DMS153 treated with DMSO at 0.1 percent for 48 hours (cell line): Measurements from ENCODE around the gene PODXL2.
"Not testable (repeated sequence)": the region's sequence is repeated elsewhere in the genome, so short reads cannot be mapped to it uniquely, and the experiment has no call there.

Experiments used
- DNase-seq: peaks from one replicate; lab custom pipeline; 2025; ENCODE audit not compliant: unreplicated experiment; lab: John Stamatoyannopoulos, UW

Gene PODXL2

DNA sequence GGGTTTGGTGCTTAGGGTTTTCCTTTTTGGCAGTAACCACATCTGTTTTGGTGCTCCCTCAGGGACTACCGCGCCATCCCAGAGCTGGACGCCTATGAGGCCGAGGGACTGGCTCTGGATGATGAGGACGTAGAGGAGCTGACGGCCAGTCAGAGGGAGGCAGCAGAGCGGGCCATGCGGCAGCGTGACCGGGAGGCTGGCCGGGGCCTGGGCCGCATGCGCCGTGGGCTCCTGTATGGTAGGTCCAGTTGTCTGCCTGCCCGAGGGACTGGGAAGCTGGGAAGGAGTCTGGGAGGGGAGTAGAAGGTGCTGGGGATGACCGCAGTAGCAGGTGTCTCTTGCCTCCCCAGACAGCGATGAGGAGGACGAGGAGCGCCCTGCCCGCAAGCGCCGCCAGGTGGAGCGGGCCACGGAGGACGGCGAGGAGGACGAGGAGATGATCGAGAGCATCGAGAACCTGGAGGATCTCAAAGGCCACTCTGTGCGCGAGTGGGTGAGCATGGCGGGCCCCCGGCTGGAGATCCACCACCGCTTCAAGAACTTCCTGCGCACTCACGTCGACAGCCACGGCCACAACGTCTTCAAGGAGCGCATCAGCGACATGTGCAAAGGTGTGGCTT lies 24.3 kb upstream of the PODXL2 start:
- no peak for DNase-seq

DNA sequence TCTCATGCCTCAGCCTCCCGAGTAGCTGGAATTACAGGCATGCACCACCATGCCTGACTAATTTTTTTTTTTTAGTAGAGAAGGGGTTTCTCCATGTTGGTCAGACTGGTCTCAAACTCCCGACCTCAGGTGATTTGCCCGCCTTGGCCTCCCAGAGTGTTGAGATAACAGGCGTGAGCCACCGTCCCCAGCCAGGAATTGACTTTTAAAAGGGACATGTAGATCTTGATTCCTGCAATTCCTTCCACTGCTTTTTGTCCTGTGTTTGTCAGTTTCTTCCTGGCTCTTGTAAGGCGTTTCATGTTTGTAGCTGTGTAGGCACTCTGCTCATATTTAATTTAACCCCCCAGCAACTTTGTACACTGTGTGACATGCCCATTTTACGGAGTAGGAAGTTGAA lies 23.4 kb upstream of the PODXL2 start:
- not testable (repeated sequence) for DNase-seq

DNA sequence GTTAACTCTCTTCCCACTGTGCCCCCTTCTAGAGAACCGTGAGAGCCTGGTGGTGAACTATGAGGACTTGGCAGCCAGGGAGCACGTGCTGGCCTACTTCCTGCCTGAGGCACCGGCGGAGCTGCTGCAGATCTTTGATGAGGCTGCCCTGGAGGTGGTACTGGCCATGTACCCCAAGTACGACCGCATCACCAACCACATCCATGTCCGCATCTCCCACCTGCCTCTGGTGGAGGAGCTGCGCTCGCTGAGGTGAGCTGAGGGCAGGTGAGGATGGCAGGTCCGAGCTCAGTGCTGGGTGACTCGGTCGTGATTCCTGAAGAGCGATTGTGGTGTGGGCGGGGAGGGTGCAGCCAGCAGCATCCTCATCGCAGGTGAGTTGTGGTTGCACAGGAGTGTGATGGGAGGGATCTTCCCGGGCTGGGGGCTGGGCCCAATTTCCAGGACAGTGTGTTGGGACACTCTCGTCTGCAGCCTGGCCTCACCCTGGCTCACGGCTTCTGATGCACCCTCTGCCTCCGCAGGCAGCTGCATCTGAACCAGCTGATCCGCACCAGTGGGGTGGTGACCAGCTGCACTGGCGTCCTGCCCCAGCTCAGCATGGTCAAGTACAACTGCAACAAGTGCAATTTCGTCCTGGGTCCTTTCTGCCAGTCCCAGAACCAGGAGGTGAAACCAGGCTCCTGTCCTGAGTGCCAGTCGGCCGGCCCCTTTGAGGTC lies 22.7 kb upstream of the PODXL2 start:
- DNase-seq: no peak

DNA sequence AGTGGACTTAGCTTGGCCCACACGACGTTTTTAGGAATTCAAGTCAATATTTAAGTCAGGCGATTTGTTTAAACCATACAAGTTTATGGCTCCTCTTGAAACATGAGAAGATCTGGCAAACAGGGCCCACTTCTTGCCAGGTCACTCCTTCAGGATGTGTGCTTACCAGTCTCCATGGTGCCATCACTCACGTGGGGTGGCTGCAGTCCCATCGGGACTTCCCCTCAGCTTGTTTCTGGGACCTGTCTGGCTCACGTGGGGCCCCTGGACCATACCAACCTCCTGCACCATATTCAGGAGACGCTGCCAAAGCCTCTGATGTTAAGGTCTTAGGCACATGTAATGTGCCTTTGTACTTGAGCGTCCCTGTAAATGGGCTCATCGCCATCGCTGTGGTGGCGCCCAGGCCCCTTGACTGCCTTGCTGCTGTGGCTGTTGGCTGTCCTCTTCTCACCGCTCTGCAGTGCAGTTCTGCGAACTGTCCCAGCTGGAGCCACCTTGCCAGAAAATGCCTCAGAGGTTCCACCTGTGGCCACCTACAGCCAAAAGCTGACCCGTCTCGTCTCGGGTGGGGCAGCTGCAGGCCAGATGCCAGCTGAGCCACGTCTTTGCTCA lies 21.9 kb upstream of the PODXL2 start:
- no peak for DNase-seq

DNA sequence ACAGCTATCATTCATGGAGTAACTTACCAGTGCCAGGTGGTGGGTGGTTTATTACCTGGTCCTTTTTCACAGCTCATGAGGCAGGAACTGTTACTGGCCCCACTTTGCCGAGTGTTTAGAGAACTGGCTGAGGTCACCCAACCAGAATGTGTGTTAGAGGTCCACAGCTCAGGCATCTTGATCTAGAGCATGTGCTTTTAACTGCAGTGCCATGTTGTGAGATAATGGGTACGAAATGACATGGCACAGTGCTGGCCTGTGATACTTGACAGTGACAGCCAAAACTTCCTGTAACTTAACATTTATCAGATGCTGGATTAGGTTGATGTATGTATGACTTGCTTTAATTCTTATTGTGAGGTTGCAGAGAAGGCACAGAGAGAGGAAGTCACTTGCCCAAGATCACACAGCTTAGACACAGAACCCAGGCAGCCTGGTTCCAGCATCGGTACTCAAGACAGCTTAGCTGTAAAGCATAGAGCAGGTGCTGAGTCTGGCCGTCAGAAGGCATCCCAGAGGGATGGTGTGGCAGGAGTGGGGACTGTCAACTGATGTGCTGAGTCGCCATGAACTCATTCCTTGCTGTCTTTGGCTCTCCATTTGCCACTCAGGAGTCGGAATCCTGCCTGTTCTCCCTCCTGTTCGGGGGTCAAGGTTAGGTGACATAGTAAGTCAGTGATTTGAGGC lies 21.2 kb upstream of the PODXL2 start:
- DNase-seq: no peak

DNA sequence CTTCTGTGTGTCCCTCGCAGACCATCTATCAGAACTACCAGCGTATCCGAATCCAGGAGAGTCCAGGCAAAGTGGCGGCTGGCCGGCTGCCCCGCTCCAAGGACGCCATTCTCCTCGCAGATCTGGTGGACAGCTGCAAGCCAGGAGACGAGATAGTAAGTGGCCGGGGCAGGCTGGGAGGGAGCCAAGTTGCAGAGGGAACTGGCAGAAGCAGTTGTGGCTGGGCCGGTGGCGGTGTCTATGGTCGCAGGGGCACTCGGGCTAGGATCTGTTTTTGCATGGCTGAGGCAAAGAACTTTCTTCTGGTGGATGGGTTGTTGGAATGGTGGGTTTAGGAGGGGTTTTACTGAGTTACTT lies 20.6 kb upstream of the PODXL2 start:
- DNase-seq: no peak

DNA sequence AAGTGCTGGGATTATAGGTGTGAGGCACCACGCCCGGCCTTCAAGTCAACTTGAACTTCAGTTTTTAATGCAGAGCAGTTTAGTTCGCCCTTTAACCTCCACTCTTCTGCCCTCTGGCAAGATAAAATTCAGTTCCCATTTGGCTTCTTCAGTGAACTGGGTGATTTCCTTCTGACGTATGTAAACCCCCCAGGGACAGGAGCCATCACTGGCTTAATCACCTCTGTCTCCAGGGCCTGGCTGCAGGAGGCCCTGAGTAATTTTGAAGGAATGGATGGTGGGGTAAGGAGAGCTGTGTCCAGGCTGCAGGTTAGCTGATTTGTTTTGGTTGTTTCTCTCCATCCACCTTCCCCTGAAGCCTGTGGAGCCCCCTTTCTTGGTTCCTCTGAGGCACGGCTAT lies 18.9 kb upstream of the PODXL2 start:
- DNase-seq: no peak

DNA sequence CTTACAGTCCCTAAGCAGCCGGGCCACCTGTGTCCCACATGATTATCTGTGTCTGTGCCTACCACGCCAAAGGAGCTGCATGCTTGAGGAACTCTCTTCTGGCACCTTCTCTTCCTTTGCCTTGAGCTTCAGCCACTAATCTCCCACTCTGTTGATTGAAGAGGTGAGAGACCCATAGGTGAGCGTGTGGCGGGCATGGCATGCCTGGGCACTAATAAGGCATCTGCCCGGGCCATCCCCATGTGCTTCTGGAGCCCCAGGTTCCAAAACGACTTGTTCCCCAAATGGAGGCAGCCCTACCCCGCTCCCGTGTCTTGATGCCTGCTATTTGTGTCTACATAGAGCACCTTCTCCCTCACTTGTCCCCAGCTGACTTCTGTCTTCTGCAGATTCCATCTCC lies 17.7 kb upstream of the PODXL2 start:
- no peak for DNase-seq

DNA sequence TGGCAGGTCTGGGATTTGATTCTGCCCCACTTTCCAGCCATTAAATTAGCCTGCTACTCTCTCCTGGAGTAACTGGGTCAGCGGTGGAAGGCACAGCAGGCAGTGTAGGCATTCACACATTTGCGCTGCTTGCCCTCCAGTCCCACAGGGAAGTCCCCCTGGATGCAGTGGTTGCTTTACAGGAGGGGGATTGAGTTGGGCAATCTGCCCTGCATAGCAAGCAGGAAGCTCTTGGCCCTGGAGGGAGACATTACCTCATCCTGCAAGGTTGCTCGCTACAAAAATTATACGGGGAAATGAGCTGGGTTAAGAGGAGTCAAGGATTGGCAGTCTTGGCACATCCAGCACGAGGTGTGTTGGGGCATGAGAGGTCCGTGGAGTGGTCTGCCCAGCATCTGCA lies 16.0 kb upstream of the PODXL2 start:
- DNase-seq: no peak

DNA sequence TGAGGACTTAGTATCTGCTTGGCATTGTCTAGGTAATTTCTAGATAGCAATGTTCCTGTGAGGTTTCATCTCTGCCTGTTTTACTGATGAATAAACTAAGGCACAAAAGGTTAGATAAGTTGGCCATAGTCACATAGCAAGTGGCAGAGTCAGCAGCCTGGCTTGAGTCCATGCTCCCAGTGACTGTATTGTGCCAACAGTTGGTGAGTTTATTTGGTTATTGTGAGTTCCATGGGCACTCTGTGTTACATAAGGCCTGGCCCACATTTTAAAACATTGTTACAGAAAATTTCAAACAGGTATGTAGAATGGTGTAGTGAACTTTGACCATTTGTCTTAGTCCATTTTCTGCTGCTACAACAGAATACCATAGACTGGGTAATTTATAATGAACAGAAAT lies 15.6 kb upstream of the PODXL2 start:
- DNase-seq: no peak

DNA sequence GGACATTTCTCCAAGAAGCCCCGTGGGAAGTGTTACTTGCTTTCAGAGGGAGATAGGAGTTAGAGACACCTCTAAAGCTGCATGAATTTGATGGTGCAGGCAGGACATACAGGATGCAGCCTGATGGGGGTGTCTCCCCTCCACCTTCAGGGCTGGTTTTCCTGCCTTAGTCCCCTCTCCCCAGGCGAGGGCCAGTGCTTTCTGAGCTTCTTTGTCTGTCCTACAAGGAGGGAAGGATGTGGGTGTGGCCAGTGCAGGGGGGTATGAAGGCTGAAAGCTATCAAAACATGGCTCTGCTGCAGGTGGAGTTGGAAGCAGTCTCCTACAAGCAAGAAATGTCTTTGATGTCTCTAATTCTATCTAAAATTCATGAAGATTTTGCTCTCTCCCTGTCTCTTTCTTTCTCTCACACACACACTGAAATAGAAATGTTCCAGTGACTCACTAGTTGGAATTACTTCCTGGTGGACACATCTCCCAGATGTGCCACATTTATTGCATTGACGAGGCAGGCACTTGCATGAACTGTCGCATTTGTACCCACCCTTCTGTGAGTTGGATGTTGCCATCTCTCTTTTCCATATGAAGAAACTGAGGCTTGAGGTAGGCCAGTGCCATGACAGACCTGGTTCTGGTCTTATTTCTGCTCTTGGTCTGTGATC lies 13.9 kb upstream of the PODXL2 start:
- no peak for DNase-seq

DNA sequence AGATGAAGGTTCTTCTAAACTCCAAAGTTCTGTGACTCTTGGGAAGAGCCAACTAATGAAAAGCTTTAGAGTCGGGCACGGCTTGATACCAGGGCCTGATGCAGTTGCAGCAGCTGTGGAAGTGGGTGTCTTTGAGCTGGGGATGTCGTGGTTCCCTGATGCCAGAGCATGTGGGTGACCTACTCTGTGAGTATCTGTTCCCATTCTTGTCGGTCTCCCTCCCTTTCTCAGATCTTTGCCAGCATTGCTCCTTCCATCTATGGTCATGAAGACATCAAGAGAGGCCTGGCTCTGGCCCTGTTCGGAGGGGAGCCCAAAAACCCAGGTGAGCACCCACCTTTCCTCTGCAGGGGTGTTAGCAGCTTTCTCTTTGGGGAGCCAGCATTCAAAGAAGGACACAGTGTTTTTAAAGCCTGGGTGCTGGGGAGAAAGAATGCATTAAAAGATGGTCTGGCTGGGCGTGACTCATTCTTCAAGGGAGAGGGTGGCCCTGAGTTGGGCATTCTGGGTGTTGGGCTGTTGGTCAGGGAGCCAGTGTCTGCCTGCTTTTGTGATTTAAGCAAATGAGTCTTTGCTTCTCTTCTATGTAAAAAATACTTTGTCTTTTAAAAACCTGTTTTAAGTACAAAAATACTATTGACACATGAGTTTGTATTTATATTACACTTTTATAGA lies 13.2 kb upstream of the PODXL2 start:
- no peak for DNase-seq

DNA sequence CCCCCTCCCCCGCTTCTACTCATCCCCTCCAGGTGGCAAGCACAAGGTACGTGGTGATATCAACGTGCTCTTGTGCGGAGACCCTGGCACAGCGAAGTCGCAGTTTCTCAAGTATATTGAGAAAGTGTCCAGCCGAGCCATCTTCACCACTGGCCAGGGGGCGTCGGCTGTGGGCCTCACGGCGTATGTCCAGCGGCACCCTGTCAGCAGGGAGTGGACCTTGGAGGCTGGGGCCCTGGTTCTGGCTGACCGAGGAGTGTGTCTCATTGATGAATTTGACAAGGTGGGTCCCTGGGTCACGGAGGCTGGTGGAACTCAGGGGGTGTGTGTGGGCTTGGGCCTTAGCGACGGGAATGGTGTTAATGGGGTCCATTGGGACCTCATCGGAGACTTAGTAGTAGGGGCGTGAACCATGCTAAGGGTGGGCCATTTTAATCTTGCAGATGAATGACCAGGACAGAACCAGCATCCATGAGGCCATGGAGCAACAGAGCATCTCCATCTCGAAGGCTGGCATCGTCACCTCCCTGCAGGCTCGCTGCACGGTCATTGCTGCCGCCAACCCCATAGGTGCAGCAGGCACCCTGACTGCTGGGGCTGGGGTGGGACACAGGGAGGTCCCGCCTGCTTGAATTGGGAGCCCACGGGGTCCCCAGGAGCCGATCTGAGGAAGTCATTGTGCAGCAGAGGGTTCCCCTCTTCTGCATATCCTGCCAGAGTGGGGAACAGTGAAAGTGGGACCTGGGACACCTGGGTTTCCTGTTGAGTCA lies 12.0 kb upstream of the PODXL2 start:
- no peak for DNase-seq

DNA sequence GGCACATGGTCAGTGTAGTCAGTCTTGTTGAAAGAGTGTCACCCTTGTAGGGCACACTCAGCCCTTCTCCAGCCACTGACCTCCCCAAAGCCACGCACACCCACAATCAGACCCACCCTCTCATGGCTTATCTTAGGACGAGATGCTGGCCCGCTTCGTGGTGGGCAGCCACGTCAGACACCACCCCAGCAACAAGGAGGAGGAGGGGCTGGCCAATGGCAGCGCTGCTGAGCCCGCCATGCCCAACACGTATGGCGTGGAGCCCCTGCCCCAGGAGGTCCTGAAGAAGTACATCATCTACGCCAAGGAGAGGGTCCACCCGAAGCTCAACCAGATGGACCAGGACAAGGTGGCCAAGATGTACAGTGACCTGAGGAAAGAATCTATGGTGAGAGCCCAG lies 10.1 kb upstream of the PODXL2 start:
- no peak for DNase-seq

DNA sequence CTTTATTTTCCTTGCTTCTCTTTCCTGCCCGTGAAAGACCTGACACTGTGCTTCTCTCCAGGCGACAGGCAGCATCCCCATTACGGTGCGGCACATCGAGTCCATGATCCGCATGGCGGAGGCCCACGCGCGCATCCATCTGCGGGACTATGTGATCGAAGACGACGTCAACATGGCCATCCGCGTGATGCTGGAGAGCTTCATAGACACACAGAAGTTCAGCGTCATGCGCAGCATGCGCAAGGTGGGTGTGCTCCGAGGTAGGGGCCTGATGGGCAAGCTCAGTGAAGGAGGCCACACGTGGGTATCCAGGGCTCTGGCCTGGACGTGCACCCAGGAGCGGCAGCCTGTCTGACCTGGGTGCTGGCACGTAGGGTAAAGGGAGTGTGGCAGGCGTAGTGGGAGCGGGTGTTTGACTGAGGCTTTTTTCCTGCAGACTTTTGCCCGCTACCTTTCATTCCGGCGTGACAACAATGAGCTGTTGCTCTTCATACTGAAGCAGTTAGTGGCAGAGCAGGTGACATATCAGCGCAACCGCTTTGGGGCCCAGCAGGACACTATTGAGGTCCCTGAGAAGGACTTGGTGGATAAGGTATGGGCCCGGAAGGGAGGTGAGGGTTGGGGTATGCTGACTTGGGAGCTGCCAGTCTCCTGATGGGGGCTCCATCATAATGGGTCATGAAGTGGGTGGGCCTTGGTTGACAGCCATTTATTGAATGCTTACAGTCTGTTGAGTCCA lies 8.2 kb upstream of the PODXL2 start:
- DNase-seq: no peak

DNA sequence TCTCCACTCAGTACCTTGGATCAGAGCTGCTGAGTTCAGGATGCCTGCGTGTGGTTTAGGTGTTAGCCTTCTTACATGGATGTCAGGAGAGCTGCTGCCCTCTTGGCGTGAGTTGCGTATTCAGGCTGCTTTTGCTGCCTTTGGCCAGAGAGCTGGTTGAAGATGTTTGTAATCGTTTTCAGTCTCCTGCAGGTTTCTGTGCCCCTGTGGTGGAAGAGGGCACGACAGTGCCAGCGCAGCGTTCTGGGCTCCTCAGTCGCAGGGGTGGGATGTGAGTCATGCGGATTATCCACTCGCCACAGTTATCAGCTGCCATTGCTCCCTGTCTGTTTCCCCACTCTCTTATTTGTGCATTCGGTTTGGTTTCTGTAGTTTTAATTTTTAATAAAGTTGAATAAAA lies 7.0 kb upstream of the PODXL2 start:
- DNase-seq: no peak

DNA sequence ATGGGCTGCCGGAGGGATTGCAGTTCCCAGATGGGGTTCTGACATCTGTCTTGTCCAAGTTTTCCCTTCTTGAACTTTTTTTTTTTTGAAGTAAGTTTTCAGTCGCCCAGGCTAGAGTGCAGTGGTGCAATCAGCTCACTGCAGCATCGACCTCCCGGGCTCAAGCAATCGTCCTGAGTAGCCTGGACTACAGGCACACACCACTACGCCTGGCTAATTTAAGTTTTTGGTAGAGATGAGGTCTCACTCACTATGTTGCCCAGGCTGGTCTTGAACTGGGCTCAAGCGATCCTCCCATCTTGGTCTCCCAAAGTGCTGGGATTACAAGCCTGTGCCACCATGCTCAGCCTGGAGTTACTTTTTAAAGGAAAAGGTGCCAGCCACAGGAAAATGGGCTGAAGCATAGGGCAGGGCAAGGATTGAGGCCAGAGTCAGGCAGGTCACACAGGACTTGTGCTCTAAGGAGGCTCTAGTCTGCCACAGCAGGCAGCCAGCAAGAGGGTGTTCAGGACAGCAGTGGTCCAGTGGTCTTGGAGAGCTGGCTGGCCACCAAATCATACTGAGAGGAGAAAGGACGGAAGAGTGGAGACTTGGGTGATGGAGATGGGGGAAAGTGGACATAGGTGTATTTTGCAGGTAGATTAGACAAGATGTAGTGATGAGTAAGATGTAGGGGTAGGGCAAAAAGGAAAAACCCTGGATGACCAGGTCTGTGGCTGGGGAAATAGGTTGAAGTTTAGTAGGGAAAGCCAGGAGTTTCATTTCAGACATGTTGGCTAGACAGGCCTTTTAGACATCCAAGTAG lies 6.0 kb upstream of the PODXL2 start:
- DNase-seq: no peak

DNA sequence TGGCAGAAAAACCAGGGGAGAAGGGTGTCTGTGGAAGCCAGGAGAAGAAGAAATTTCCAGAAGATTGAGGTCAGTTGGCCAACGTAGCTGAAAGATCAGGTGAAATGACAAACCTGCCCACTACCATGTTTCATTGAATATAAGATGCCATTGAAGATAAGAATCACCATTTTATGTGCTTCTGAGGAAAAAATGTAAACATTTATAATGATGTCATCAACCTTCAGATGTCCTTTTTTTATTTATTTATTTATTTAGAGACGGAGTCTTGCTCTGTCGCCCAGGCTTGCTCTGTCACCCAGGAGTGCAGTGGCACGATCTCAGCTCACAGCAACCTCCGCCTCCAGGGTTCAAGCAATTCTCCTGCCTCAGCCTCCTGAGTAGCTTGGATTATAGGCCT lies 4.9 kb upstream of the PODXL2 start:
- no peak for DNase-seq

DNA sequence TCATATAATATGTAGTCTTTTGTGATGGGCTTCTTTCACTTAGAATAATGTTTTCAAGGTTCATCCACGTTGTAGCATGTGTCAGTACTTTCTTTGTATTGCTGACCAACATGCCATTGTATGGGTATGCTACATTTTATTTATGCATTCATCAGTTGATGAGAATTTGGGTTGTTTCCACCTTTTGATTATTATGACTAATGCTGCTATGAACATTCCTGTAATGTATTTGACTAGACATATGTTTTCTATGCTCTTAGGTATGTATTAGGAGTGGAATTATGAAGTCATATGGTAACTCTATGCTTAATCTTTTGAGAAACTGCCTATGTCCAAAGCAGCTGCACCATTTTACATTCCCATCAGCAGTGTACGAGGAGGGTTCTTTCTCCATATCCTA lies 3.2 kb upstream of the PODXL2 start:
- DNase-seq: no peak
